Inferior parietal cortex (tissue), 1 donor: ENCODE results near the gene RASSF5.
"Not testable (repeated sequence)": the region's sequence is repeated elsewhere in the genome, so short reads cannot be mapped to it uniquely, and the experiment has no call there.

Source experiments
- DNase-seq: peaks from one replicate; pipeline ENCODE4 v3.0.0-alpha.2; 2016; ENCODE audit errors: extremely low spot score

Gene RASSF5

DNA sequence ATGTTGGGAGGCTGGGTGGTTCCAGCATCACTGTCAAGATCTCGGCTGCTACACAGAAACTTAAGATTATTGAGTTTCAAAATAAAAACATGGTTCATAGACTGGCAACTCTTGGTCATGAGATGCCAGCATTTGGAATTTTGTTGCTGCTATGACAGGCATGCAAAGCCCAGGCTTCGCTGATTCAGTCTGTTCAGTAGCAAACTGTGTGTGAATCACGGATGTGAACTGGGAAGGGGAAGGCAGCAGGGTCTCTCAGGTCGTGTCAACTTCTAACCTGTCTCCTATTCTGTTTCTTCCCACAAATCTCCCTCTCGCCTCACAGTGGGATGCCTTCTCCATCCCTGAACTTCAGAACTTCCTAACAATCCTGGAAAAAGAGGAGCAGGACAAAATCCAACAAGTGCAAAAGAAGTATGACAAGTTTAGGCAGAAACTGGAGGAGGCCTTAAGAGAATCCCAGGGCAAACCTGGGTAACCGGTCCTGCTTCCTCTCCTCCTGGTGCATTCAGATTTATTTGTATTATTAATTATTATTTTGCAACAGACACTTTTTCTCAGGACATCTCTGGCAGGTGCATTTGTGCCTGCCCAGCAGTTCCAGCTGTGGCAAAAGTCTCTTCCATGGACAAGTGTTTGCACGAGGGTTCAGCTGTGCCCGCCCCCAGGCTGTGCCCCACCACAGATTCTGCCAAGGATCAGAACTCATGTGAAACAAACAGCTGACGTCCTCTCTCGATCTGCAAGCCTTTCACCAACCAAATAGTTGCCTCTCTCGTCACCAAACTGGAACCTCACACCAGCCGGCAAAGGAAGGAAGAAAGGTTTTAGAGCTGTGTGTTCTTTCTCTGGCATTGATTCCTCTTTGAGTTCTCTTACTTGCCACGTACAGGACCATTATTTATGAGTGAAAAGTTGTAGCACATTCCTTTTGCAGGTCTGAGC, 79.4 kb downstream of the RASSF5 start:
- DNase-seq: no peak

GRCh38 chr1:206587904-206588303, 80.6 kb downstream of the RASSF5 start:
- DNase-seq: no peak

- no peak for DNase-seq
Observed at GRCh38 chr1:206588492-206588891, 81.2 kb downstream of the RASSF5 start.

GRCh38 chr1:206589206-206589605, 81.9 kb downstream of the RASSF5 start:
- DNase-seq: no peak

DNA sequence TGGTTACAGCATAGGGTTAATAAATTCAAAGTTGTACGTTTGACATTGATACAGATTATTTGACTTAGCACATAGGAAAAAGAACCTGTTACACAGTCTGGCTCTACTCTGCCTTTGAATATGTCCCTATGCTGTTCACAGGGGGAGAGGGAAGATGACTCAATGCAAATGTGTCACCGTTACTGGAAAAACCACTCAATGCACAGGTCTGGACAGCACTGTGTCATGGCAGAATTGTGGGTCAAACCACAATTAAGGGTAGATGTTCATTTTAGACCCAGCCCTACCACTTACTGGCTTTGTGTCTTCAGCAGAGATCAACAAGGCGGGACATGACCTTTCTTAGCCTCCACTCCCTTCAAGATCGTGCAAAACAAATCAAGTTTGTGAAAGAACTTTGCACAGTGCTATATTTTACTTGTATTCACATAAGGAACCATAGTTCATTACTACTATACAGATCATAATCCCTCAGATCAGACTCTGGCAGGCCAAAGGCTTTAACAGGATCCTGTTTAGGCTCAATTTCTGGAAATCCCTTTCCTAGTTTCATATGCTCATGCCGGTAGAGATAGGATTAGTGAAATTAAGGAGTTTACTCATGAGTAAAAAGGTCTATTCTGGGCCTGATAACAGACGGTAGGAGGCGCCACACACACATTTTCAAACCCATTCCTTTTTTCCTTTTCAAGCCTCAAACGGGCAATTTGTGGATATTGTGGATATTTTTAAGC, 82.9 kb downstream of the RASSF5 start:
- DNase-seq: no peak

DNA sequence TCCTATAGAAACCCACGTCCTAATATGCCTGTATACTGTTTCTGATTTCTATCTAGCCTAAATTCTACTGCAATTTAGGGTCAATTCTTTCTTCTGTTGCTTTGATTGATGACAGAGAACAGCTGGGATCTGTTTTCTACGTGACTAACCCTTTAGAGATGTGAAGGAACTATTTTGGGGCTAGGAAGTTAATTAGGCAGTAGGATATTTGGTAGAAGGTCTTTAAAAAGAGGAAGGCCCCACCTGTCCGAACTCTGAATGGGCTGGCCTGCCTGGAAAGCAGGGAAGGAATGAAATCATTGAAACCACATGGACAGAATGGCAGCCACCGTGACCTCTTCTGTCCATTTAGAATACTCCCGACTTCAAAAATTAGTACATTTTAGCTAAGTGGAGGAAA, 83.9 kb downstream of the RASSF5 start:
- DNase-seq: no peak

DNA sequence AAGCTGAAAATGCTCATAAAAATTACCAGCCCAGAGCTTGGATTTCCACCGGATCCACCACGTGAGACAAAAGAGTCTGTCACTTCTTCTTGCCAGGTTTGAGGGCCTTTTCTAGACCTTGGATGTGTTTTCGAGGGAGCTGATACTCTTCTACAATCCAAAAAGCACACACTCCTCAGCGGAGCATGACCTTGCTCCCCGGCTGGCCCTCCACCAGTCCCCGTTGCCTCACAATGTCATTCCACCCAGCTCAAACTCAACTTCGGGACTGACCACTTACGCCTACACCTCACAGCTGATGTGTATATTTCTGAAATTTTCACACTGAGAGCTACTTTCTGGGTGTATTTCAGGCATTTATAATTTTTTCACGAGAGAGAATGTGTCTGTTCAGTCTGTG, 84.4 kb downstream of the RASSF5 start:
- no peak for DNase-seq

GRCh38 chr1:206593351-206593925, 86.1 kb downstream of the RASSF5 start:
- no peak for DNase-seq

DNA sequence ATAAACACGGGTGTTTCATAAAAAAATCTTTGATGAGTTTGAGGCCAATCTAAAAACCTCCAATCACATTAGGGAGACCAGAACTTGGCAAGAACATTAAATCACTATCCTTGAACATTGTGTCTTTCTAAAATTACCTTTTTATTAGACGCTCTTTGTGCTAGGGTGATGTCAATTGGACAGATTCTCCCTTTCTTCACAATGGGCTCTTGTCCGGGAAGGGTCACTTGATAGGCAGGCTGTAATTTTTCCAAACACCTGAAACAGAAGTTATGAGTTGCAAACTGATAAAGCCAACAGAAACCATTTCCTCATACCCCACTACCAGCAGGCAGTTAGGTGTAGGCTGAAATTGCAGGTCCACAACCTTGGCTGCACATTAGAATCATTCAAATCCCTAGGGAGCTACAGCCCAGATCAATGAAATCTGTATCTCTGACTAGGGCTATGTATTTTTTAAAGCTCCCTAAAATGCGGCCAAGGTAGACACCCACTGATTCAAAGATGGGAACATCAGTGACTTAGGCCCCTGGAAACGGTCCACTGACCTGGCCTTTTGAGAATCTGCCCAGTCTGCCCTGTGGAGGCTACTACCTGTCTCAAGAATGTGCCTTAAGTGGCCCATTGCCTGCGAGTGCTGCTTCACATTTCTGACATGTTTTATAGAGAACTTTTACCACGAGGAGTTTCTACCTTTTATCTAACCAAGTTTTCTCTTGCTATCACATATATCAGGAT, 88.4 kb downstream of the RASSF5 start:
- no peak for DNase-seq

GRCh38 chr1:206596319-206596666, 89.0 kb downstream of the RASSF5 start:
- no peak for DNase-seq

GRCh38 chr1:206600527-206600926, 93.2 kb downstream of the RASSF5 start:
- no peak for DNase-seq

- DNase-seq: no peak
Observed at GRCh38 chr1:206604861-206605260, 97.5 kb downstream of the RASSF5 start.

- DNase-seq: no peak
Observed at GRCh38 chr1:206606867-206607266, 99.5 kb downstream of the RASSF5 start.

DNA sequence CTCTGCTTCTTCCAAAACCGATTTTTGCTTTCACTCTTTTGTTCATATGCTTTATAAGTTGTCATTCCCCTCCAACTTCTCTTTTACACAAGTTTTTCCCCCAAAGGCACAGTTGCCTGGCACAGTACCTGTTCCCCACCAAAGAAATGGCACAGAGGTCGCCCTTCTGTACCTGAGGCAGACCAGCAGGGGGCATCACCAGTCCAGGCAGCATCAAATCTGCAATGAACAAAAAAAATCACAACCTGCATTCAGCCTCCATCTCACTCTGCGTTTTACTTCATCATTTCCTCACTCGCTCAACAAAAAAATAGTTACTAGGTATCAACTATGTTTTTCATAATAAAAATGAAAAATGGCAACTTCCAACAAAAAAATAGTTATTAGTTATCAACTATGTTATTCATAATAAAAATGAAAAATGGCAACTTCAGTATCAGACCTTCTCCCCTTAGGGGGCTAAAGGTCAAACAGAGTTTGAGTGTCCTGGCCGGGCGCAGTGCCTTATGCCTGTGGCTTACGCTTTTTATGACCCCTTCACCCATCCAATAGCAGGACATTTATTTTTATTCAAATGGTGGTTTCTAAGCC, 100.9 kb downstream of the RASSF5 start:
- no peak for DNase-seq

GRCh38 chr1:206609229-206609991, 102.1 kb downstream of the RASSF5 start:
- DNase-seq: no peak

GRCh38 chr1:206612129-206612876, 105.0 kb downstream of the RASSF5 start, which contains the start of gene EIF2D:
Gene EIF2D, minus strand, starts transcription at chr1:206612465. Its CDS starts 123 bp downstream, at chr1:206612342.
- peak; percentile 94 for DNase-seq

DNA sequence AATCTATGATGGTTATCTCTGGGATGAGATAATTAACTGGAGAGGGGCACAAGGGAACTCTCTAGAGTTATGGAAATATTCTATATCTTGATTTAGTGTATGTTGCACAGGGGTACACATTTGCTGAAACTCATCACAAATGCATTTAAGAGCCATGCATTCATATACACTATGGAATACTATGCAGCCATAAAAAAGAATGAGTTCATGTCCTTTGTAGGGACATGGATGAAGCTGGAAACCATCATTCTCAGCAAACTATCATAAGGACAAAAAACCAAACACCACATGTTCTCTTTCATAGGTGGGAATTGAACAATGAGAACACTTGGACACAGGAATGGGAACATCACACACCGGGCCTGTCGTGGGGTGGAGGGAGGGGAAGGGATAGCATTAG, 119.1 kb downstream of the RASSF5 start:
- DNase-seq: not testable (repeated sequence)

- no peak for DNase-seq
Observed at GRCh38 chr1:206628916-206629315, 121.6 kb downstream of the RASSF5 start.

DNA sequence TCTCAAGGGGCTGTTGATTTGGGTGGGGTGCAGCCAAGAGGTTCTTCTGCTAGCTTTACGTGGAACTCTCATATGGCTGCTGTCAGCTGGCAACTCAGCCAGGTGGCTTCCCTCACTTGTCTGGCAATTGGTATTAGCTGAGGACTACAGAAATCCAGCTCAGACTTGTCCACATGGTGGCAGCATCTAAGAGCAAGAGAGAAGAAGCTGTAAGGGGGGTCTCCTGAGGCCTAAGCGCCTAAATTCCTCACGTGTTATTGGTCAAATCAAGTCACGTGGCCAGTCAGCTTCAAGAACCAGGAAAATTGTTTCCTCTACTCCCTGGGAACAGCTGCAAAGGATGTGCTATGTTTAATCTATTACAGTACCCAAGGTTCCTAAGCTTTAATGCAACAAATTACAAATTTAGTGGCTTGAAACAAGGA, 123.8 kb downstream of the RASSF5 start:
- DNase-seq: peak; percentile 51

DNA sequence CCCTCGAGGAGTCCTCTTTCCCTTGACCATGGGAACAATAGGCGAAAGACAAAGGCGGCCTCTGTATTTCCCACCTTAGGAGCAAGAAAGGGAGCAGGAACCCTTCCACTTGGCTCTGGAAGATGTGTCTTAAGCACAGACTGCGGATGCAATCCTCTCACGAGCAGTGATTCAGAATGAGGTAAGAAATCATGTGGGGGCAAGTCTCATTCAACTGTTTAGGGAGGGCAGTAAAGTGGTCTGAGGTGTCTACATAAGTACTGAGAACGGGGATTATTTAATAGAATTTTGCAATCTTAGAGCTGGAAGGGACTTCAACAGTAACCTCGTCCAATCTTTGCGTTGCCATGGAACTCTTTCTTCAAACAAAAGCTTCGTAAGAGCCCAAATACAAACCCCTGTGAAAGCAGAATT, 126.4 kb downstream of the RASSF5 start:
- DNase-seq: no peak
